ENCODE data around the gene C1orf216. TPM values are rescaled to one million over a fixed set of nuclear protein-coding genes. Genes with fewer than 3 reads are reported as not detected.

The C1orf216 gene
- total and polyA plus RNA-seq, 7 experiments from 2014 or later = 3.2 to 15.2 (median 4.6) TPM

DNA sequence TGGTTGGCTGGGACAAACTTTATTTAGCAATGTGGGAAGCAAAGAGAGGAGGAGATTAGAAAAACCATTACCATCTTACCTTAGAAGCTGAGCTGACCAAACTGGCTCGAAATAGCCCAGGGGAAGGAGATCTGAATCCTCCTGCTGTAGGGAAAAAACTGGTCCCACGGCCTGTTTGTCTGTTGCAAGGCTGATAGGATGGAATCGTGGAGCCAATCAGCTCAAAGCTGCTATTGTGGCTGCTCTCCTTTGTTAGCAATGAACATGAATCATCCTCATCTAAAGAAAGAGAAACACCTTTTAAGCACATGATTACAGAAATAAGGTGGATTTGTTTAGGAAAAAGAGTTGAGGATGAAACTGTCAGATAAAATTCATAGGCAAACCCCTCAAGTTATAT lies 29.6 kb upstream of the C1orf216 start:
- no peak overlapping the region for H3K4me3 Mint-ChIP-seq
- ATAC-seq = no peak
- intact Hi-C loops (cut with micrococcal nuclease) = no loop called here

DNA sequence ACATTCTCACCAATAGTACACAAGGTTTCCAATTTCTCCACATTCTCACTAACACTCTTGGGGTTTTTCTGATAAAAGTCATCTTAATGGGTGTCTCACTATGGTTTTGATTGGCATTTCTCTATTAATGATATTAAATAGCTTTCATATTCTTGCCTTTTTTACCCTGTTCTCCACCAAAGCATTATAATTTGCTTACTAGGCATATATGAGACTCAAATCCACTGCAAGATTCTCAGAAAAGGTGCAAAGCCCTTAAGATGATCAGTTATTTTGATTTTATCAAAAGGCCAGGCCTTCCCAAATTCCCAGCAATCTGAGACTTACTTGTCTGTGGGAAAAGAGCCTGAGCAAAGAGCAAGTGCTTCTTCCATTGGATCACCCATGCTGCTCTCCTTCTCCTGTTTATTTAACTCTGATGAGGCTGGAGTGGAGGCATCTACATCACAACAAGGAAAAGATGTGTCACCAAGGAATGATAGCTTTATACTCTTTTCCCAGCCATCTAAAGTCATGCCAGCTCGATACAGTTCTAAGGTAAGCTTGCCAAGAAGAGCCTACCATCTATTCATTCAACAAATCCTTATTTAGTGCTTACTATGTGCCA lies 26.5 kb upstream of the C1orf216 start:
- Mint-ChIP-seq H3K27ac (no peak overlapping the region), H3K4me3 (no peak overlapping the region), H3K36me3 (peaks cover 0 to 17% (median 0%) of the 10 kb centered on the region in 5 donors), H3K27me3 (no peaks in the 10 kb centered on the region), H3K9me3 (no peaks in the 10 kb centered on the region), H3K4me1 (no peaks in the 10 kb centered on the region)
- Histone ChIP-seq H3K4me3 (ENCODE audit: low read length) (no peak overlapping the region), H3K27me3 (ENCODE audit: control insufficient read depth in 2 of 2, insufficient read depth in 2 of 2, low read length in 2 of 2) (no peaks in the 10 kb centered on the region), H3K36me3 (ENCODE audit: control insufficient read depth in 2 of 3, insufficient read depth in 3 of 3, low read length in 3 of 3) (no peaks in the 10 kb centered on the region), H3K27ac (ENCODE audit: low read depth, low read length) (no peak overlapping the region), H3K9me3 (ENCODE audit: control insufficient read depth in 2 of 3, low read length in 3 of 3) (no peaks in the 10 kb centered on the region), H3K4me1 (ENCODE audit: control insufficient read depth in 2 of 2, insufficient read depth in 2 of 2, low read length in 2 of 2) (no peaks in the 10 kb centered on the region)
- POLR2A ChIA-PET = no interaction called here
- ATAC-seq (no peak), DNase-seq (no peak)
- CTCF ChIA-PET = interaction anchor here (0.6 to 1.7 kb wide), 2 partner anchors 8 to 18 kb away, joined by 4 to 5 read pairs; no protein-coding TSS in a partner anchor
- intact Hi-C loops (cut with micrococcal nuclease) = no loop called here

More for the DNA sequence above, 29.6 kb upstream of the C1orf216 start:
- H3K27me3 ChIP-seq (ENCODE audit: control insufficient read depth in 2 of 2, insufficient read depth in 2 of 2, low read length in 2 of 2) = no peaks in the 10 kb centered on the region
- Mint-ChIP-seq H3K36me3 (peaks cover 0 to 14% (median 0%) of the 10 kb centered on the region in 5 donors), H3K4me1 (peaks cover 0 to 3% (median 0%) of the 10 kb centered on the region in 7 donors), H3K27me3 (no peaks in the 10 kb centered on the region), H3K9me3 (no peaks in the 10 kb centered on the region), H3K27ac (no peak overlapping the region)
- no peak overlapping the region for H3K27ac ChIP-seq (ENCODE audit: low read depth, low read length)
- ChIA-PET CTCF (interaction anchor here (0.5 to 1.6 kb wide), 3 partner anchors 18 to 33 kb away, joined by 3 to 5 read pairs (median 4); no protein-coding TSS in a partner anchor), POLR2A (interaction anchor here (0.8 kb wide), 1 partner anchor 53 kb away, joined by 4 read pairs; no protein-coding TSS in a partner anchor)
- no peaks in the 10 kb centered on the region for H3K4me1 ChIP-seq (ENCODE audit: control insufficient read depth in 2 of 2, insufficient read depth in 2 of 2, low read length in 2 of 2)
- H3K9me3 ChIP-seq (ENCODE audit: control insufficient read depth in 2 of 3, low read length in 3 of 3) = no peaks in the 10 kb centered on the region
- DNase-seq = no peak
- no peak overlapping the region for H3K4me3 ChIP-seq (ENCODE audit: low read length)
- H3K36me3 ChIP-seq (ENCODE audit: control insufficient read depth in 2 of 3, insufficient read depth in 3 of 3, low read length in 3 of 3) = no peaks in the 10 kb centered on the region

- Mint-ChIP-seq H3K27me3 (no peaks in the 10 kb centered on the region), H3K9me3 (no peaks in the 10 kb centered on the region), H3K4me3 (no peak overlapping the region), H3K27ac (no peak overlapping the region), H3K4me1 (no peaks in the 10 kb centered on the region), H3K36me3 (peaks cover 0 to 12% (median 0%) of the 10 kb centered on the region in 5 donors)
- no peaks in the 10 kb centered on the region for H3K4me1 ChIP-seq (ENCODE audit: control insufficient read depth in 2 of 2, insufficient read depth in 2 of 2, low read length in 2 of 2)
- POLR2A ChIA-PET = no interaction called here
- CTCF ChIA-PET = interaction anchor here (1.4 to 1.9 kb wide), 2 partner anchors 10 to 168 kb away, joined by 3 to 9 read pairs; no protein-coding TSS in a partner anchor
- intact Hi-C loops (cut with micrococcal nuclease) = no loop called here
- H3K9me3 ChIP-seq (ENCODE audit: control insufficient read depth in 2 of 3, low read length in 3 of 3) = no peaks in the 10 kb centered on the region
- no peak overlapping the region for H3K27ac ChIP-seq (ENCODE audit: low read depth, low read length)
- DNase-seq = no peak
- no peaks in the 10 kb centered on the region for H3K27me3 ChIP-seq (ENCODE audit: control insufficient read depth in 2 of 2, insufficient read depth in 2 of 2, low read length in 2 of 2)
- ATAC-seq = no peak
- H3K4me3 ChIP-seq (ENCODE audit: low read length) = no peak overlapping the region
- H3K36me3 ChIP-seq (ENCODE audit: control insufficient read depth in 2 of 3, insufficient read depth in 3 of 3, low read length in 3 of 3) = no peaks in the 10 kb centered on the region
Measured at GRCh38 chr1:35737120-35737519, 18.4 kb upstream of the C1orf216 start.

DNA sequence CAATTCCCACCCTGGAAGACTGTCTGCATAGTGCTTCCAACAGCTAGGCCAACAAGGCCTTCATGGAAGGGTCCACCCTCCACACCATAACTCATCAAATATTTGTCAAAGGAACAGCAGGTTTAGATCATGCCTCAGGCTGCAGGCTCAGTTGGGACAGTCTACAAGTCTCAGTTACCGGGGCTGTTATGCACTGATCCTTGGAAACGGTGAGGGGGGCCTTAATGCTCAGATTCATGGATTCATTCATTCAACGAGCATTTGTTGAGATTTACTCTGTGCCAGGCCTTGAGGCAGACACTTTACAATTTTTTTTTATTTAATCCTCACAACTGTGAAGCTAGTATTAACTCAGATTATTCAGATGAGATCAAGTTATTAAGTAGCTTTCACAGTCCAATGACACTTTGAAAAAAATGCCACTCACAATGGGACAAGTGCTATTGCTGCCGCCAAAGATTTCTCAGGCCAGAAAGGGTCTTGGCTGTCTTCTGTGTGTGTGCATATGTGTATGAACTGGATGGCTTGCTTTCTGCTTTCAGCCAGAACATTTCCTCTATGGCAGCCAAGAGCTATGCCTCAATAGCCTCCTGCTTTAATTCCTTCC lies 8.9 kb upstream of the C1orf216 start:
- CTCF ChIA-PET = interaction anchor here (0.6 to 5.4 kb wide), 21 partner anchors 9 to 276 kb away, joined by 3 to 42 read pairs (median 5); partner anchors contain the start of gene CLSPN
- intact Hi-C loops (cut with micrococcal nuclease) = loop anchor here (1.0 to 2.0 kb wide), 4 partner anchors 41 to 276 kb away; partner anchors contain the start of gene CLSPN (in 1 of the 2)
- Histone ChIP-seq H3K4me3 (ENCODE audit: low read length) (no peak overlapping the region), H3K27ac (ENCODE audit: low read depth, low read length) (no peak overlapping the region), H3K27me3 (ENCODE audit: control insufficient read depth in 2 of 2, insufficient read depth in 2 of 2, low read length in 2 of 2) (no peaks in the 10 kb centered on the region), H3K4me1 (ENCODE audit: control insufficient read depth in 2 of 2, insufficient read depth in 2 of 2, low read length in 2 of 2) (no peaks in the 10 kb centered on the region), H3K36me3 (ENCODE audit: control insufficient read depth in 2 of 3, insufficient read depth in 3 of 3, low read length in 3 of 3) (no peaks in the 10 kb centered on the region), H3K9me3 (ENCODE audit: control insufficient read depth in 2 of 3, low read length in 3 of 3) (no peaks in the 10 kb centered on the region)
- DNase-seq (no peak), ATAC-seq (no peak)
- Mint-ChIP-seq H3K4me1 (peaks cover 0 to 5% (median 0%) of the 10 kb centered on the region in 7 donors), H3K27me3 (no peaks in the 10 kb centered on the region), H3K4me3 (no peak overlapping the region), H3K9me3 (no peaks in the 10 kb centered on the region), H3K27ac (no peak overlapping the region), H3K36me3 (peaks cover 0 to 5% (median 0%) of the 10 kb centered on the region in 5 donors)
- POLR2A ChIA-PET = interaction anchor here (0.6 to 0.9 kb wide), 2 partner anchors 146 to 159 kb away, joined by 3 read pairs; no protein-coding TSS in a partner anchor

DNA sequence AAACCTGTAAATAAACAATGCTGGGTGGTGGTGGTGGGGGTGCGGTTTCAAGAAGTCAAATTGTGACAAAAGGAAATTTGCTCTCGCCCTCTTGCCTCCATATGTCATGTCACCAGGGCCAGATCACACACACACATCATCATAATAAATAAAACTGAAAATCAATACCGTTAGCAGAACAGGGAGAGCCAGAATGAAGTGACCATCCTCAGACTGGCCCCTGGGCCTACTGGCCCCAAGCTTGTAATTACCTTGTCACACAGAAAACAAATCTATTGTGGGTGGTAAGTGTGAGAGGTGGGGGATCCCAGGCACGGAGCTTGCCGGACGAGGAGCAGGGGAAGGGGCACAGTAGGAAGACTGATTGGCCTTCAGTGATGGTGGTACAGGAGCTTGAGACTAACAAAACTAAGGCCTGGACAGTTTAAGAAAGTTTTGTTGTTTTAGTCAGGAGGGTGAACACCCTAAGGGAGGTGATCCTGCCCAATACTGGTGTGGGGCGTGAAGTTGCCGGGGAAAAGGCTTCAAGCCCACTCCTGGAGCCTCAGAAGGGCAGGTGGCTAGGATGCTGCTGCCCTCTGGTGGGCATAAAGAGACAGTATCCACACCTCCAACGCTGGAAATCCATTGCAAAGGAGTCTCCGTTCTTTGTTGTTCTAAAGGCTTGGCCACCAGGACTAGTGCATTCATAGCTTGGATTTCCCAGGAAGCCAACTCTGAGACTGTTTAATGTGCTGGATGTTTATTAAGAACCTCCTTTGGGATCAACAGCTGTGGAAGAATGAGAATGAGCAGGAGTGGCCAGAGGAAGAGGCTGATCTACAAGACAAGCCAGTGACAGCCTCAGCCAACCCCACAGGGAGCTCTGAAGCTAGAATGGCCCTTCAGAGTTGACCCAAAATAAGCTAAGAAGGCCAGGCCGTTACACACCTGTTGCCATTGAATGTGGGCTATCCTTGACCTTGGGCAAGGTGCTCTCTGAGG lies 8.1 kb upstream of the C1orf216 start:
- no peaks in the 10 kb centered on the region for H3K36me3 ChIP-seq (ENCODE audit: control insufficient read depth in 2 of 3, insufficient read depth in 3 of 3, low read length in 3 of 3)
- ATAC-seq (peak; percentile 90), DNase-seq (peak in 8 of 9 donors; percentile 16 to 59 (median 45))
- H3K36me3 Mint-ChIP-seq = peaks cover 0 to 5% (median 0%) of the 10 kb centered on the region in 5 donors
- H3K9me3 Mint-ChIP-seq = no peaks in the 10 kb centered on the region
- peaks cover 0 to 5% (median 0%) of the 10 kb centered on the region in 7 donors for H3K4me1 Mint-ChIP-seq
- no peak overlapping the region for H3K4me3 Mint-ChIP-seq
- H3K27me3 Mint-ChIP-seq = no peaks in the 10 kb centered on the region
- no peak overlapping the region for H3K4me3 ChIP-seq (ENCODE audit: low read length)
- CTCF ChIA-PET = interaction anchor here (0.5 to 5.4 kb wide), 24 partner anchors 9 to 276 kb away, joined by 3 to 42 read pairs (median 4); partner anchors contain the start of genes C1orf216 and CLSPN
- no peaks in the 10 kb centered on the region for H3K4me1 ChIP-seq (ENCODE audit: control insufficient read depth in 2 of 2, insufficient read depth in 2 of 2, low read length in 2 of 2)
- no peak overlapping the region for H3K27ac ChIP-seq (ENCODE audit: low read depth, low read length)
- H3K9me3 ChIP-seq (ENCODE audit: control insufficient read depth in 2 of 3, low read length in 3 of 3) = no peaks in the 10 kb centered on the region
- intact Hi-C loops (cut with micrococcal nuclease) = loop anchor here (1.0 to 2.0 kb wide), 4 partner anchors 42 to 275 kb away; partner anchors contain the start of gene CLSPN (in 1 of the 2)
- POLR2A ChIA-PET = interaction anchor here (0.9 kb wide), 1 partner anchor 158 kb away, joined by 3 read pairs; no protein-coding TSS in a partner anchor
- no peak overlapping the region for H3K27ac Mint-ChIP-seq
- no peaks in the 10 kb centered on the region for H3K27me3 ChIP-seq (ENCODE audit: control insufficient read depth in 2 of 2, insufficient read depth in 2 of 2, low read length in 2 of 2)

GRCh38 chr1:35725596-35725995 lies 6.9 kb upstream of the C1orf216 start:
- H3K36me3 Mint-ChIP-seq = no peaks in the 10 kb centered on the region
- DNase-seq (no peak), ATAC-seq (no peak)
- no peaks in the 10 kb centered on the region for H3K9me3 Mint-ChIP-seq
- H3K4me3 Mint-ChIP-seq = no peak overlapping the region
- Histone ChIP-seq H3K9me3 (ENCODE audit: control insufficient read depth in 2 of 3, low read length in 3 of 3) (no peaks in the 10 kb centered on the region), H3K4me3 (ENCODE audit: low read length) (no peak overlapping the region), H3K27me3 (ENCODE audit: control insufficient read depth in 2 of 2, insufficient read depth in 2 of 2, low read length in 2 of 2) (no peaks in the 10 kb centered on the region), H3K27ac (ENCODE audit: low read depth, low read length) (no peak overlapping the region), H3K4me1 (ENCODE audit: control insufficient read depth in 2 of 2, insufficient read depth in 2 of 2, low read length in 2 of 2) (no peaks in the 10 kb centered on the region), H3K36me3 (ENCODE audit: control insufficient read depth in 2 of 3, insufficient read depth in 3 of 3, low read length in 3 of 3) (no peaks in the 10 kb centered on the region)
- CTCF ChIA-PET = interaction anchor here (0.6 to 5.4 kb wide), 9 partner anchors 8 to 331 kb away, joined by 3 to 42 read pairs (median 7); partner anchors contain the start of gene C1orf216
- no peak overlapping the region for H3K27ac Mint-ChIP-seq
- H3K4me1 Mint-ChIP-seq = peaks cover 0 to 5% (median 0%) of the 10 kb centered on the region in 7 donors
- H3K27me3 Mint-ChIP-seq = no peaks in the 10 kb centered on the region
- intact Hi-C loops (cut with micrococcal nuclease) = no loop called here
- POLR2A ChIA-PET = interaction anchor here (0.5 kb wide), 1 partner anchor 694 kb away, joined by 3 read pairs; the partner anchor contains the start of gene ZMYM6

Data from naive thymus-derived CD4-positive, alpha-beta T cell (primary cell).